Stomach smooth muscle (tissue), 2 donors: ENCODE results near the gene IRS4.

Experiments used
- H3K27ac ChIP-seq: one replicate; pipeline ENCODE4 v1.7.0; 2013; ENCODE audit warnings: mild to moderate bottlenecking, low read length, inconsistent platforms
- H3K27me3 ChIP-seq, 2 donors: one replicate each; pipeline ENCODE4 v1.7.0; 2013; ENCODE audit warnings: low read length in 2 of 2; ENCODE audit not compliant: insufficient read depth in 2 of 2, control insufficient read depth in 1 of 2
- H3K36me3 ChIP-seq, 2 donors: one replicate each; pipeline ENCODE4 v1.7.0; 2013; ENCODE audit warnings: low read length in 2 of 2; ENCODE audit not compliant: control insufficient read depth in 2 of 2, insufficient read depth in 2 of 2
- H3K4me1 ChIP-seq: one replicate; pipeline ENCODE4 v1.7.0; 2013; ENCODE audit warnings: low read length; ENCODE audit not compliant: control insufficient read depth, insufficient read depth
- H3K4me3 ChIP-seq, 2 donors: one replicate each; pipeline ENCODE4 v1.7.0; 2013; ENCODE audit warnings: low read length in 2 of 2
- H3K9ac ChIP-seq, 2 donors: one replicate each; pipeline ENCODE4 v1.7.0; 2013; ENCODE audit warnings: low read length in 2 of 2, mild to moderate bottlenecking in 1 of 2
- H3K9me3 ChIP-seq, 2 donors: one replicate each; pipeline ENCODE4 v1.7.0; 2013; ENCODE audit warnings: low read length in 2 of 2; ENCODE audit not compliant: control insufficient read depth in 2 of 2
- donor health status: healthy.
- donor health status: Pancreatic carcinoma.

The IRS4 gene

DNA sequence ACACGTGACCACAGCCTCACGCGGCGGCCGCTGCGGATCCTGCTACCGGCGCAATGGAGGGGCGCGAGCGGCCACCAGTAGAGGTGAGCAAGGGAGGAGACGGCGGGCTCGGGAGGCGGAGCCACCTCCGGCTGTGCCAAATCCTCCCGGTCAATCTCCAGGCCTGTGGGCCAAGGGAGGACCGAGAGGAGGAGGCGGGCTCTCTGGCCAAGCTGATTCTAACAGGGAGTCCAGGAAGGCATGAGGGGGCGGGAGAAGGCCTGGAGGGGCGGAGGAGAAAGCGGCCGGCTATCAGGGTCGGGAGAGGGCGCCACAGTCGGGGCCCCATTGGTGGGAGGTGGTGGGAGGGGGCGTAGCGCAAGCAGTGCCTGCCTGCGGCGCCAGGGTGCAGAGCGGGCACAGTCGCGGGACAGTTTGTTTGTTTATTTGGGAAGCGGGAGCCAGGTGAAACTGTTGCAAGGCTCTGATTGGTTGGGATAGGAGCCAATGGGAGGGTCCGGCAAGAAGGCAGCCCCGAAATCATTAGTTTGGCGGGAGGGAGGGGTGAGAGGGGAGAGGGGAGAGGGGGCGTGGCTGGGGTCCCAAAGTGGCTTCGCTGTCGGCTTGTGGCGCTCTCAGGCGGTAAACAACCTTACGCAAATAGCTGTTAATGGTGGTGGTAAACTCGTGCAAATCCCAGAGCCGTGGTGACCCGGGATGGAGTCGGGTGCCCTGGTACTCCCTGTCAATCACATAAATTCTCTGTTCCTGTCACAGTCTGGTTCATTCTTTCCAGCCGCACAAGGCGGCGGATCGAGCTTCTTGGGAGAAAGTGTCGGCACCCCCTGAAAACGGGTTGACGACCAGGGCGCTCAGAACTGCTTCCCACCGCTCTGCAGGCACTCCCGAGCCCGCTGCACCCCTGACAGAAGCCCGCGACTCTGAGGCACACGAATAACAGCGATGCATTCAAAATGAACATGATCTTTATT lies at the start of gene IRS4:
Gene IRS4, minus strand, starts transcription at position 55 of the 971 bp plus-strand sequence.
- no peak within 1 kb of the TSS for H3K9ac ChIP-seq
- H3K36me3 ChIP-seq: no peaks in the 10 kb centered on the region
- H3K4me1 ChIP-seq: peaks cover 18% of the 10 kb centered on the region
- no peak within 1 kb of the TSS for H3K27ac ChIP-seq
- no peaks in the 10 kb centered on the region for H3K9me3 ChIP-seq
- peaks cover 41 to 67% of the 10 kb centered on the region in 2 donors for H3K27me3 ChIP-seq
- peak within 1 kb of the TSS; percentile 43 to 68 for H3K4me3 ChIP-seq

DNA sequence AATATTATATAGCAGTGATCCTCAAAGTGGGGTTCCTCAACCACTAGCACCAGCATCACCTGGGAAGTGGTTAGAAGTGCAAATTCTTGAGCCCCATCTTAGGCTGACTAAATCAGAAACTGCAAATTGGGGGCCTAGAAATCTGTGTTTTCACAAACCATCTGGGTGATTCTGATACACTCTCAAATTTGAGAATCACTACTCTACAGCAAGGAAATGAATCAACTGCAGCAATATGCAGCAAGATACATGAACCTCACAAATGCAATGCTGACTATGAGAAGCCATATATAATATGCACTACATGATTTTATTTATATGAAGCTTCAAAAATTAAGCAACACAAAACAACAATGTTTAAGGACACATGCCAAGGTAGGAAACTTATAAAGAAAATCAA lies 36.2 kb upstream of the IRS4 start:
- Histone ChIP-seq H3K27me3 (no peaks in the 10 kb centered on the region), H3K9ac (no peak overlapping the region), H3K9me3 (no peaks in the 10 kb centered on the region), H3K27ac (no peak overlapping the region), H3K4me3 (no peak overlapping the region), H3K4me1 (no peaks in the 10 kb centered on the region), H3K36me3 (no peaks in the 10 kb centered on the region)

DNA sequence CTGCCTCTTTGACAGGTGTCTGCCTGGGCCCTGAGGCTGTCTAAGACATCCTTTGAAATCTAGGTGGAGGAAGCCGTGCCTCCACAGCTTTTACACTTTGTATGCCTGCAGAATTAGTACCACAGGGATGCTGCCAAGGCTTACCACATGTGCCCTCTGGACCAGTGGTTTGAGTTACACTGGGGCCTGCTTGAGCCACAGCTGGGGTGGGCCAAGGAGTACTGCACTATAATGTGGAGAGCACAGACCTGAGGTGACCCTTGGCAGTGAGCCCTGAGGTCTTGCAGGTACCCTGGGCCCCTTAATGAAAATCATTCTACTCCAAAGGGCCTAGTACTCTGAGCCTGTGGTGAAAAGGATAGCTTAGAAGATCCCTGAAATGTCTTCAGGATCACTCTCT lies 27.2 kb upstream of the IRS4 start:
- no peaks in the 10 kb centered on the region for H3K9me3 ChIP-seq
- no peak overlapping the region for H3K4me3 ChIP-seq
- no peak overlapping the region for H3K9ac ChIP-seq
- H3K27me3 ChIP-seq: no peaks in the 10 kb centered on the region
- no peaks in the 10 kb centered on the region for H3K36me3 ChIP-seq
- no peaks in the 10 kb centered on the region for H3K4me1 ChIP-seq
- no peak overlapping the region for H3K27ac ChIP-seq

DNA sequence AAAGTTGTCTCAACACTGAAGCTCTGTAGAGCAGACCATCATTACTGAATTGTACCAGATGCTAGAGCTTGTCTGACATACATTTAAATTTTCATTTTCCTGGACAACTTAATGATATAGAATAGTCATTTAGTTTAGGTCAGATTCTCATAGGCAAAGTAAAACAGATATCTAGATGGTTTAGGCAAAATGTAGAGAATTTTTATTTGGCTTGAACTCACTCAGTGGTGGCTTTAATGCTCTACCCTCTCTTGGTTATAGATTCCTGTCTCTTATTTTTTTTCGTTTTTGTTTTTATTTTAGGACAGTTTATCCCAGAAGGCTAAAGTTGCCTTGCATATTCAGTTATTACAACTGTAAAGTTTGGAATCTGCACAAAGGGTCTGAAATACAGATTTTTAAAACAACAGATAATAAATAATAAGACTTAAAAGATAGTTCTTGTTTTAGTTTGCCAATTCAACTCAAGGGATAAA lies 4.0 kb upstream of the IRS4 start:
- no peak overlapping the region for H3K27ac ChIP-seq
- peaks cover 16% of the 10 kb centered on the region for H3K4me1 ChIP-seq
- no peaks in the 10 kb centered on the region for H3K36me3 ChIP-seq
- no peak overlapping the region for H3K9ac ChIP-seq
- H3K9me3 ChIP-seq: no peaks in the 10 kb centered on the region
- no peak overlapping the region for H3K4me3 ChIP-seq
- H3K27me3 ChIP-seq: peaks cover 16 to 47% of the 10 kb centered on the region in 2 donors

- Histone ChIP-seq H3K9ac (no peak overlapping the region), H3K27me3 (peaks cover 34 to 68% of the 10 kb centered on the region in 2 donors), H3K27ac (no peak overlapping the region), H3K9me3 (no peaks in the 10 kb centered on the region), H3K4me3 (no peak overlapping the region), H3K36me3 (no peaks in the 10 kb centered on the region), H3K4me1 (peaks cover 18% of the 10 kb centered on the region)
Observed at GRCh38 chrX:108737754-108738153, 1.4 kb upstream of the IRS4 start.

GRCh38 chrX:108735679-108736508 lies 469 bp downstream of the IRS4 start:
- H3K27ac ChIP-seq: no peak overlapping the region
- H3K4me1 ChIP-seq: peaks cover 18% of the 10 kb centered on the region
- H3K9ac ChIP-seq: no peak overlapping the region
- no peaks in the 10 kb centered on the region for H3K9me3 ChIP-seq
- H3K27me3 ChIP-seq: peaks cover 49 to 61% of the 10 kb centered on the region in 2 donors
- H3K4me3 ChIP-seq: peak overlapping the region; percentile 43 to 68
- no peaks in the 10 kb centered on the region for H3K36me3 ChIP-seq

DNA sequence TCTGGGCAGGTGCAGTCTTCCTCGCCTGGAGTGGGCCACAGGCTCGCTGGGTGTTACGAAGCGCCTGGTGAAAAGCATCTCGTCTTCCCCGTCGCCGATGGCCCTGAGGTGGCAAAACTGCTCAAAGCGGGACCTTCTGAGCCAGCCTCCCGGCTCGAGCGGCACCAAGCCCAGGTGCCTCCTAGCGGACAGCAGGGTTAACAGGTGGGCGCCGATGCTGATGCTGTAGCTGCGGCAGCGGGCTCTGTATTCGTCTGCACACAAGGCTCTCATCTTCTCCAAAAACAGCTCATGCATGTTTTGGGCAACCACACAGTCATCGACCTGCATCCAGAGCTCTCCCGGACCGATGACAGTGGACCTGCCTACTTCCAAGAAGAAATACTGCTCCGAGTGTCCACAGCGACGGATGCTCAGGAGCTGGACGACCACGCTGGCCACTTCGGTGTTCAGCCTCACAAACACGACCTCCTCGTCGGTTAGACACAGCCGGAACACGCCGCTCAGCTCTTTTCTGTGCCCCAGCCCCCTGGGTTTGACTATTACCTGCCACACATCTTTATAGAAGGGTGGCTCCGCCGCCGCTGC lies 1.2 kb downstream of the IRS4 start:
- H3K9me3 ChIP-seq: no peaks in the 10 kb centered on the region
- peaks cover 18% of the 10 kb centered on the region for H3K4me1 ChIP-seq
- H3K36me3 ChIP-seq: no peaks in the 10 kb centered on the region
- H3K9ac ChIP-seq: no peak overlapping the region
- H3K4me3 ChIP-seq: peak overlapping the region in 1 of 2 donors; percentile 68
- no peak overlapping the region for H3K27ac ChIP-seq
- H3K27me3 ChIP-seq: peaks cover 50 to 59% of the 10 kb centered on the region in 2 donors

DNA sequence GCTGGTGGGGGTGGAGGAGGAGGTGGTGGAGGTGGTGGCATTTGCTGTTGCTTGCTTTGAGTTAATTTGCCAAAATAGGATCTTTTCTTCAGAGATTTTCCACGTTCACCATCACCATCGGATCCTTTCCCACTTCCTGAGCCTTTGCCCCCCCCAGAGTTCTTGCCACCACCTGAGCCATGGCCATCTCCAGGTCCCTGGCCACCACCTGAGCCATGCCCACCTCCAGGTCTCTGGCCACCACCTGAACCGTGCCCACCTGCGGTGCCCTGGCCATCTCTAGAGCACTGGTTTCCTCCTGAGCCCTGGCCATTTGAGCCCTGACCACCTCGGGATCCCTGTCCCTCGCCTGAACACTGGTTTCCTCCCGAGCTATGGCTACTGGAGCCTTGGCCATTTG lies 1.9 kb downstream of the IRS4 start:
- Histone ChIP-seq H3K9ac (no peak overlapping the region), H3K4me3 (no peak overlapping the region), H3K27me3 (peaks cover 50 to 53% of the 10 kb centered on the region in 2 donors), H3K4me1 (peaks cover 18% of the 10 kb centered on the region), H3K27ac (no peak overlapping the region), H3K36me3 (no peaks in the 10 kb centered on the region), H3K9me3 (no peaks in the 10 kb centered on the region)

DNA sequence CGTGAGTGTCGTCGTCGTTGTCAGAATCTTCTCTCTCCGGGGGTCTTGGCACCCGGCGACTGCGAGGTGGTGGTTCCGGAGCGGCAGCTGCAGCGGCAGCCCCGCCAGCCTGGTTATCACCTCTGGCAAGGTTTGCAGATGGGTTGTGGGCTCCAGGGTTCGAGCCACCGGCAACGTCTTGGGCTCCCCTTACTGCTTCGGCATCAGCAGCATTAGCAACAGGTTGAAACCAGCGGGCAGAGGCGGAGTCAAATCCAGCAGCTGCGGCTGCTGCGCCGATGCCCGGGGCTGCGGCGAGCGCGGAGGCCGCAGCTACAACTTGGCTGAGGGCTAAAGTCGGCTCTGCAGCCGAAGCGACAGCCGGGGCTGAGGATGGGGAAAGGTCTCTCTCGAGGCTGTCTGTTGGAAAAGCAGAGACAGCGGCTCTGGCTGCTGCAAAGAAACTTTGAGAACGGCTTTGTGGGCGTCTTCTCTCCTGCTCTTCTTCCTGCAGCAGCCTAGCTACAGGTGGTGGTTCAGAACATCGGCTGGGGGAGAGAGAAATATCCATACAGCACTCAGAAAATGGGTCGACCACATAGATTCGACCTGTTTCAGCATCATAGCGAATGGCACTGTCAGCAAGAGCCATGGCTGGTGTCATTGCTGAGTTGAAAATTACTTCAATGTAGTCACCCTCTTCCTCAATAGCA lies 3.6 kb downstream of the IRS4 start:
- H3K4me1 ChIP-seq: peaks cover 18% of the 10 kb centered on the region
- no peak overlapping the region for H3K27ac ChIP-seq
- H3K9ac ChIP-seq: no peak overlapping the region
- H3K4me3 ChIP-seq: no peak overlapping the region
- H3K27me3 ChIP-seq: peaks cover 44 to 48% of the 10 kb centered on the region in 2 donors
- no peaks in the 10 kb centered on the region for H3K9me3 ChIP-seq
- H3K36me3 ChIP-seq: no peaks in the 10 kb centered on the region

- Histone ChIP-seq H3K4me3 (no peak overlapping the region), H3K27me3 (peaks cover 30 to 43% of the 10 kb centered on the region in 2 donors), H3K4me1 (peaks cover 8% of the 10 kb centered on the region), H3K36me3 (no peaks in the 10 kb centered on the region), H3K9ac (no peak overlapping the region), H3K9me3 (no peaks in the 10 kb centered on the region), H3K27ac (no peak overlapping the region)
Observed at GRCh38 chrX:108731153-108731552, 5.2 kb downstream of the IRS4 start.
